ENCODE measurements around the gene RXRA.

RXRA gene

DNA sequence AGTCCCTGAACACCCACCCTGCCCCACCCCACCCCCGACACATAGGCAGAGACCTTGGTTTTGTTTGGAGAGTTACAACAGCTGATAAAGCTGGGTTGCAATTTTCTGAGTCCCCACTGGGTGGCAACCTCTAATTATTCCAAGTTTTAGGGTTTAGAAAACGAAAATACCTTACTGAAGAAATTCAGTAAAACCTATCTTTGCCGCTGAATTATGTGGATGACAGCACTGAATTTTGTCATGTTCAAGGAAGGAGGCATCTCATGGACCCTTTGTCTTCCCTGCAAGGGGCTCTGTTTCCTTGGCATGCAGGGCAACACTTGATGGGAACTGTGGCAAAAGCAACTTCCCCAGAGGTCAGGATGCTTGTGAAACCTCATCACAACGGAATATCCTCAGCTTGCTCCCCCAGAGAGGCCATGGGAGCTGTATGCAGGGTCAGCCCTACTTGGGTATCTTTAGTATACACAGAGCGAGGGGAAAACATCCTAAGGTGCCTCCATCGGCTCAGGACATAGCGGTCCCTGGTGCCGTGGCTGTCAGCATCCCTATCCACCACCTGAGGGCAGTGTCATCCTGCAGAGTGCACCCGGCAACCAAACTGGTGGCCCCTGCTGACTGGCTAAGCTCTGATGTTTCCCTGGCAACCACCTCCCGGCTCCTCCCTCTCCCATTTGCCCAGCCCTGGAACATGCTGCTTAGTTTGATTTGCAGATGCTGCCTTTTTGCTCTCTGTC, 123.1 kb downstream of the RXRA start:
- peak; percentile 96 for DNase-seq (ENCODE audit: insufficient read length, low spot score)
- TF ChIP-seq POLR2A (IDR thresholded peaks at IDR 0.05; ENCODE audit: low read depth, low read length) (no peak), POLR2AphosphoS5 (IDR thresholded peaks at IDR 0.05; ENCODE audit: low read depth, low read length) (no peak), POU2F2 (IDR thresholded peaks at IDR 0.05; ENCODE audit: low read depth, low read length) (no peak), TAF1 (IDR thresholded peaks at IDR 0.05; ENCODE audit: low read depth, low read length) (no peak), PAX5 (IDR thresholded peaks at IDR 0.05; ENCODE audit: insufficient read depth, low read length, severe bottlenecking) (no peak), SPI1 (IDR thresholded peaks at IDR 0.05; ENCODE audit: low read depth, low read length) (no peak)
- peak; percentile 98 for FAIRE-seq

DNA sequence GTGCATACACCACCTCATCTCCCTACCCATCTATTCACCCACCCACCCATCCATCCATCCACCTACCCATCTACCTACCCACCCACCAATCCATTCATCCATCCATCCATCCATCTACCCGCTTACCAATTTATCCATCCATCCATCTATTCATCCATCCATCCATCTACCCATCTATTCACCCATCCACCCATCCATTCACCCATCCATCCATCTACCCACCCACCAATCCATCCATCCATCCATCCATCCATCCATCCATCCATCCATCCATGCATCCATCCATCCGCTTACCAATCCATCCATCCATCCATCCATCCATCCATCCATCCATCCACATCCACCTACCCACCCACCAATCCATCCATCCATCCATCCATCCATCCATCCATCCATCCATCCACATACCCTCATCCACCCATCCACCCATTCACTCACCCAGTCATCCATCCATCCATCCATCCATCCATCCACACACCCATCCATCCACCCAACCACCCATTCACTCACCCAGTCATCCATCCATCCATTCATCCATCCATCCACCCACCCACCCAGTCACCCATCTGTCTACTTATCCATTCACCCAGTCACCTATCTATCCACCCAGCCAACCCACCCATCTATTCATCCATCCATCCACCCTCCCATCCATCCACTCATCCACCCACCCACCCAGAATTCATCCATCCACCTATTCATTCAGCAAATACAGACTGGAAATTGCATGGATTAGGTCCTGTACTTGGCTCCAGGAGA, 125.6 kb downstream of the RXRA start:
- DNase-seq (ENCODE audit: insufficient read length, low spot score) (no peak), FAIRE-seq (no peak)
- no peak for TF ChIP-seq SPI1 (IDR thresholded peaks at IDR 0.05; ENCODE audit: low read depth, low read length)
- TF ChIP-seq POU2F2 (IDR thresholded peaks at IDR 0.05; ENCODE audit: low read depth, low read length): no peak
- no peak for TF ChIP-seq POLR2AphosphoS5 (IDR thresholded peaks at IDR 0.05; ENCODE audit: low read depth, low read length)

DNA sequence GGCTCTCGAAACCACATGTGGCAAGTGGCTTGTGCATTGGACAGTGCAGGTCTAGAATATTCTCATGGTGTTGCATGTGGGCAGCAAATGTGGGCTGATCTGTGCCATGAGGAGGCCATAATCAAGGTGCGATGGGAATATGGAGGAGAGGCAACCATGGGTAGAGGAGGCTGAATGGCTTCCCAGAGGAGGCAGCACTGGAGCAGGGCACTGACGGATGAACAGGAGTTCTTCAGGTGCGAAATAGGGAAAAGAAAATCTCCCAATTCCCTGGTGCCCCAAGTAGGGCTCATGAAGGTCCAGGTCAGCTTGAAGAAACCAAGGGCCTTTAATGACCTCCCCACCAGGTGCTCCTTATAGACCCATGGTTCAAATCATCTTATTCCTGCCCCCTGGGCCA, 126.5 kb downstream of the RXRA start:
- FAIRE-seq (no peak), DNase-seq (ENCODE audit: insufficient read length, low spot score) (no peak)
- TF ChIP-seq POU2F2 (IDR thresholded peaks at IDR 0.05; ENCODE audit: low read depth, low read length) (no peak), SPI1 (IDR thresholded peaks at IDR 0.05; ENCODE audit: low read depth, low read length) (no peak), POLR2A (IDR thresholded peaks at IDR 0.05; ENCODE audit: low read depth, low read length) (no peak), TAF1 (IDR thresholded peaks at IDR 0.05; ENCODE audit: low read depth, low read length) (no peak), POLR2AphosphoS5 (IDR thresholded peaks at IDR 0.05; ENCODE audit: low read depth, low read length) (no peak), PAX5 (IDR thresholded peaks at IDR 0.05; ENCODE audit: insufficient read depth, low read length, severe bottlenecking) (no peak)

DNA sequence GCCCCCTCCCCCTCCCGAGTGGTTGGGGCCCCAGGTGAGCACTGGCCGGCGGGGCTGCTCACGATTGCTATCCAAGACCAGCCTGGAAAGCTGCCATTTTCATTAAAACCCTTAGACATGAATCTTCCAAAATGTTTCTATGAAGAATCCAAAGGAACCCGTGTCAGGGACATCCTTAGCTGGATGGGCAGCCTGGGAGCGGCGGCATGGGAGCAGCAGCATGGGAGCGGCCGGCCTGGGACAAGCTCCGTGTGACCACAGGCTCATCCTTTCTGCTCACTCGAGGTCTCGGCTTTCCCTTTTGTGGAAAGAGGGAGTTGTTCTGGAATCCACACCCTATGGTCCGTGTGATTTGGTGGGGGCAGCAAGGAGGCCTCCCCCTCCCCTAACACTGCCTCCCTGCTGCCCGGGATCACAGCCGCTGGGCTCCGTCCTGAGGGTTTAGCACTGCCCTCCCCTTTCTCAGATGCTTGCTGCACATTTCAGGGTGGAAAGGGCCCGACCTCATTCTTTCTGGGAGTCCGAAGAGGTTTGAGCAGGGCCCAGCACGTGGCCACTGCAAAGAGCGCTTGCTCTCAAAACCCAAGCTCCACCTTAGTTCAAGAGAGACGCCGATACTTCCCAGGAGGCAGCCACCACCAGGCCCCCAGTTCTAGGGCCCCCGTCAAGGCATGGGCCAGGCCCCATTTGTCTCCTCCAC, 127.7 kb downstream of the RXRA start:
- DNase-seq (ENCODE audit: insufficient read length, low spot score): no peak
- TF ChIP-seq POLR2AphosphoS5 (IDR thresholded peaks at IDR 0.05; ENCODE audit: low read depth, low read length) (no peak), SPI1 (IDR thresholded peaks at IDR 0.05; ENCODE audit: low read depth, low read length) (no peak), POLR2A (IDR thresholded peaks at IDR 0.05; ENCODE audit: low read depth, low read length) (no peak), TAF1 (IDR thresholded peaks at IDR 0.05; ENCODE audit: low read depth, low read length) (no peak), PAX5 (IDR thresholded peaks at IDR 0.05; ENCODE audit: insufficient read depth, low read length, severe bottlenecking) (no peak), POU2F2 (IDR thresholded peaks at IDR 0.05; ENCODE audit: low read depth, low read length) (no peak)
- no peak for FAIRE-seq

DNA sequence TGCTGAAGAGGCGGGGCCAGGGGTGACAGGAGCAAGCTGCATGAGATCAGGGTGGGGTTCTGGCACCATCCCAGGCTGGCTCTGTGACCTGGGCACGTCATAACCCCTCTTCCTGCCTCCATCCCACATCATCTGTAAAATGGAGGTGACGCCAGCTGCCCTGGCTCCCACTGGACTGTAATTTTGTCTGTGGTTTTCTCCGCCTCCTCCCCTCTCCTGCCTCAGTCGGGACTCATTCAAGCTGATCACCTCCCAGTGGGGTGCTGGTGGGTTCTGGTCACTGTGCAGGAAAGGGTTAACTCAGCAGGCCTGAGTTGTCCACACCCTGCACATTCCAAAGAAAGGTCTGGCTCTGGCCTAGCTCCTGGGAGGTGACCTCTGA, 128.2 kb downstream of the RXRA start:
- FAIRE-seq: no peak
- no peak for TF ChIP-seq POLR2AphosphoS5 (IDR thresholded peaks at IDR 0.05; ENCODE audit: low read depth, low read length)
- TF ChIP-seq POU2F2 (IDR thresholded peaks at IDR 0.05; ENCODE audit: low read depth, low read length): no peak
- TF ChIP-seq PAX5 (IDR thresholded peaks at IDR 0.05; ENCODE audit: insufficient read depth, low read length, severe bottlenecking): no peak
- TF ChIP-seq POLR2A (IDR thresholded peaks at IDR 0.05; ENCODE audit: low read depth, low read length): no peak
- no peak for TF ChIP-seq SPI1 (IDR thresholded peaks at IDR 0.05; ENCODE audit: low read depth, low read length)
- no peak for TF ChIP-seq TAF1 (IDR thresholded peaks at IDR 0.05; ENCODE audit: low read depth, low read length)
- no peak for DNase-seq (ENCODE audit: insufficient read length, low spot score)

DNA sequence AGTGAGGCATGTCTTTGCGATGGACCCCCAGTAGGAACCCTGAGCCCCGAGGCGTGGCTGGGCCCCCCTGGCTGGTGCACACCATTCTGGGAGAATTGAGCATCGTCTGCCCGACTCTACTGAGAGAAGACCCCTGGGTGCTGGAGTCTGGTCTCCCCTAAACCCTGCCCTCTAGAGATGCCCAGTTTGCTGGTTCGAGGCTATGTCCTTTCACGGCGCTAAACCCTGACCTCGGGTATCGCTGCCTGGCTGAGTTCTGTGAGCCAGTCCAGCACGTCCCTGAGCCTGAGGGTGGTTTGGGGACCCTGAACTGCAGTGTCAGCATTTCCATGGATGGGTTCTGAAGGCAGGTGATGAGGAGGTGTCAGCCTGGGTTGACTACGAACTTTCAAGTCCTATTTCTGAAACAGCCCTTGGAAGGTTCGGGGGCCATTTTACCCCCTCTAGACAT, 128.8 kb downstream of the RXRA start:
- no peak for TF ChIP-seq POU2F2 (IDR thresholded peaks at IDR 0.05; ENCODE audit: low read depth, low read length)
- no peak for TF ChIP-seq PAX5 (IDR thresholded peaks at IDR 0.05; ENCODE audit: insufficient read depth, low read length, severe bottlenecking)
- no peak for TF ChIP-seq POLR2AphosphoS5 (IDR thresholded peaks at IDR 0.05; ENCODE audit: low read depth, low read length)
- no peak for TF ChIP-seq POLR2A (IDR thresholded peaks at IDR 0.05; ENCODE audit: low read depth, low read length)
- TF ChIP-seq TAF1 (IDR thresholded peaks at IDR 0.05; ENCODE audit: low read depth, low read length): no peak
- no peak for TF ChIP-seq SPI1 (IDR thresholded peaks at IDR 0.05; ENCODE audit: low read depth, low read length)
- DNase-seq (ENCODE audit: insufficient read length, low spot score) (no peak), FAIRE-seq (no peak)

DNA sequence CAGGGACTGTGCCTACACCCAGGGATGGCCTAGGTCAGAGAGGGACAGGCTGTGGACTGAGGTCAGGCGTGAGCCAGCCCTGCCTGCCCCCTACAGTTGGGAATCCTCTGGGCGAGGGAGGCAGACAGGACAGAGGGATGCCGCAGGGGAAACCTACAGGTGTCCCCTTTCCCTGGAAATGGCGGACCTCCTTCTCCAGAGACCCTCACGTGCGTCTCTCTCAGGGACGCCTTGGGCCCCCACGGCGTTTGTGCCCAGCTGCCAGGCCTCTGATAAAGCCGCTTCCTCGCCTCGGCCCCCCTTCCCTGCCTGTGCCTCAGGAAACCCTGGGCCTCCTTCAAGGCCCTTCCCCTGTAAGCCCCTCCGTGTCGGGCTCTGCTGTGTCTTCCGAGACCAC, 129.3 kb downstream of the RXRA start:
- no peak for DNase-seq (ENCODE audit: insufficient read length, low spot score)
- FAIRE-seq: no peak
- TF ChIP-seq PAX5 (IDR thresholded peaks at IDR 0.05; ENCODE audit: insufficient read depth, low read length, severe bottlenecking) (no peak), POLR2AphosphoS5 (IDR thresholded peaks at IDR 0.05; ENCODE audit: low read depth, low read length) (no peak), POLR2A (IDR thresholded peaks at IDR 0.05; ENCODE audit: low read depth, low read length) (no peak), SPI1 (IDR thresholded peaks at IDR 0.05; ENCODE audit: low read depth, low read length) (no peak), POU2F2 (IDR thresholded peaks at IDR 0.05; ENCODE audit: low read depth, low read length) (no peak), TAF1 (IDR thresholded peaks at IDR 0.05; ENCODE audit: low read depth, low read length) (no peak)

DNA sequence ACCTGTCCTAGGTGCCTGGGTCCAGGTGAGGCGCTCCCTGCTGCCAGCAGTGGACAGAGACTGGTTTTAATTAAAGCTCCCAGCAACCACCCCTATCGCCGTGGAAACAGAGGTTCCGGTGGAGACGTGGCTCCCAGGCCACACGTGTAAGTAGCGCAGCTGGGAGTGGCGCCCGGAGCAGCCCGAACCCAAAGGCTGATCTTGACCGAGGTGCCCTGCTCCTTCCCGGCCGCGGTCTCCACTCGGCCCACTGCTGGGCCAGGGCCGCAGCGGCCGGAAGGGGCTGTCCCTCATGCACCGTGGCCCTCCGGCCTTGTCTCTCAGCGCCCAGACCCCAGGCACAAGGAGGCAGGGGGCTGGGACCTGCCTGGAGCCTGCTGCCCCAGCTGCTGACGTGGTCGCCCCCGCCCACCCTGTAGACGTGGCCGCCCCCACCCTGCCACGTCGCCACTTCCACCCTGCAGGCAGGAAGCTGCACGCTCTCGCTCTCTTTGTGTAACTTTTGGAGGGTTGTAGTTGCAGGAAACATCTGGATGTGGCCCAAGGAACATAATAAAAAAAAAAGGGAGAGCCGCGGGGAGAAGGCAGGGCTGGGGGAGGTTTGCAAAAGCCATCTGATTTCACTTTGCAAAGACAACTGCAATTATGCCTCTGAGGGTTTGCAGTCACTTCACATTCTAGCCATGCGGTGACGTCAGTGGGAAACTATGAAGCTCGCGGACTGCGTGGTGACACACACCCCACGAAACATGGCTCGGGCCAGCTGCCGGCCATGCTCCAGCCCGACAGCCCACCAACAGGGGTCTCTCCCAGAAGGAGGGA, 129.9 kb downstream of the RXRA start:
- FAIRE-seq (peak; percentile 69), DNase-seq (ENCODE audit: insufficient read length, low spot score) (peak; percentile 64)
- TF ChIP-seq POU2F2 (IDR thresholded peaks at IDR 0.05; ENCODE audit: low read depth, low read length) (no peak), POLR2AphosphoS5 (IDR thresholded peaks at IDR 0.05; ENCODE audit: low read depth, low read length) (no peak), PAX5 (IDR thresholded peaks at IDR 0.05; ENCODE audit: insufficient read depth, low read length, severe bottlenecking) (no peak), TAF1 (IDR thresholded peaks at IDR 0.05; ENCODE audit: low read depth, low read length) (no peak), SPI1 (IDR thresholded peaks at IDR 0.05; ENCODE audit: low read depth, low read length) (no peak), POLR2A (IDR thresholded peaks at IDR 0.05; ENCODE audit: low read depth, low read length) (no peak)

All from GM12891 (cell line).